Spleen (tissue), 11 donors: ENCODE measurements around the gene SEPTIN5. TPM values are rescaled to one million over a fixed set of nuclear protein-coding genes. Genes with fewer than 3 reads are reported as not detected.

Experiments used
- DNase-seq: peaks from one replicate; pipeline ENCODE4 v3.0.0-alpha.2; 2020
- H3K27ac ChIP-seq, 8 donors: fragments of 200-600 bp; sonication (generic) in 7 of 8; 1 replicate in 4 of 8; 2 replicates in 4 of 8; pipeline versions ENCODE4 v1.5.0 to v1.8.0; 2016 to 2021; ENCODE audit warnings: inconsistent platforms in 4 of 8, mild to moderate bottlenecking in 4 of 8, moderate library complexity in 1 of 8
- H3K27me3 ChIP-seq, 7 donors: fragments of 200-600 bp; sonication (generic) in 6 of 7; replicated peaks in 1 of 7; 1 replicate in 4 of 7; 2 replicates in 3 of 7; pipeline versions ENCODE4 v1.5.0 to v1.8.0; 2016 to 2021; ENCODE audit warnings: inconsistent platforms in 3 of 7, mild to moderate bottlenecking in 1 of 7
- H3K36me3 ChIP-seq, 6 donors: fragments of 200-600 bp; sonication (generic) in 5 of 6; 1 replicate in 4 of 6; 2 replicates in 2 of 6; pipeline versions ENCODE4 v1.5.0 to v1.8.0; 2016 to 2021; ENCODE audit warnings: inconsistent platforms in 2 of 6
- H3K4me1 ChIP-seq, 6 donors: fragments of 200-600 bp; sonication (generic) in 5 of 6; 1 replicate in 3 of 6; 2 replicates in 3 of 6; pipeline versions ENCODE4 v1.5.0 to v1.8.0; 2016 to 2021; ENCODE audit warnings: inconsistent platforms in 3 of 6
- H3K4me3 ChIP-seq, 8 donors: fragments of 200-600 bp; sonication (generic) in 7 of 8; 1 replicate in 4 of 8; 2 replicates in 4 of 8; pipeline versions ENCODE4 v1.5.0 to v1.8.0; 2016 to 2021; ENCODE audit warnings: inconsistent platforms in 4 of 8, mild to moderate bottlenecking in 4 of 8, moderate library complexity in 2 of 8
- H3K9me3 ChIP-seq, 8 donors: fragments of 200-600 bp; sonication (generic) in 7 of 8; 1 replicate in 4 of 8; 2 replicates in 4 of 8; pipeline versions ENCODE4 v1.5.0 to v1.8.0; 2016 to 2021; ENCODE audit warnings: inconsistent platforms in 4 of 8
- CTCF ChIP-seq, 11 experiments: fragments of 200-600 bp in 7 of 11; fragments of 450-650 bp in 4 of 11; sonication (generic) in 4 of 11; IDR thresholded peaks in 8 of 11; conservative IDR thresholded peaks in 3 of 11; 1 replicate in 7 of 11; 2 replicates in 4 of 11; pipeline versions ENCODE4 v1.4.0 to v1.8.0; 2016 to 2021; ENCODE audit warnings: antibody characterized with exemption in 11 of 11, inconsistent platforms in 4 of 11, mild to moderate bottlenecking in 1 of 11
- POLR2A ChIP-seq, 3 donors: fragments of 450-650 bp; IDR thresholded peaks; one replicate each; pipeline ENCODE4 v1.5.1; 2017; ENCODE audit warnings: antibody characterized with exemption in 3 of 3, mild to moderate bottlenecking in 1 of 3
- POLR2AphosphoS5 ChIP-seq, 3 donors: sonication (generic); formaldehyde crosslinking; IDR thresholded peaks; one replicate each; pipeline ENCODE4 v1.5.1; 2017; ENCODE audit warnings: antibody characterized with exemption in 3 of 3
- WGBS, 5 donors: extraction: QIAGEN DNeasy Blood & Tissue Kit in 3 of 5; methylation state at CpG; one replicate each; pipeline versions ENCODE4 v1.1.5 to v1.1.7; 2013 to 2018; 5-methylcytosine and 5-hydroxymethylcytosine counted together
- intact Hi-C: fragments of 100-400 bp; cut with DNase I; formaldehyde crosslinking; loops from one replicate; pipeline ENCODE4 v1.15.0; 2023; ENCODE audit warnings: low total_unique reads
- polyA plus RNA-seq, 3 donors: library from polyadenylated mRNA; stranded (reverse); fragments of 200-250 nt; gene quantifications; one replicate each; pipeline ENCODE4 v1.2.1, GENCODE V29; 2013
- total RNA-seq, 7 donors: library from RNA; depleted of rRNA in 3 of 7; stranded (reverse); fragments of >200 nt in 3 of 7; fragmentation: NEBNext Ultra II Directional in 4 of 7; extraction: Animal tissue kit (Norgen Biotek cat#: 25700) in 4 of 7; gene quantifications; one replicate each; pipeline versions ENCODE4 v1.1.0 to v1.2.1, GENCODE V29; 2016 to 2021
- donor health status: healthy with polysubstance abuse.
- donor health status: DM: no; HTN: no; CAD: no; lungs with moderate emphysema.
- donor health status: DM: no; HTN: no; CAD: no.
- donor health status: Bipolar disorder and iron deficiency.
- donor health status: healthy.
- donor health status: DM: no; HTN: no; CAD: no.
- donor health status: DM: yes; HTN: yes; CAD: no.

Gene SEPTIN5
- total and polyA plus RNA-seq, 10 donors, result 4.0 to 19.2 (median 11.8) TPM

DNA sequence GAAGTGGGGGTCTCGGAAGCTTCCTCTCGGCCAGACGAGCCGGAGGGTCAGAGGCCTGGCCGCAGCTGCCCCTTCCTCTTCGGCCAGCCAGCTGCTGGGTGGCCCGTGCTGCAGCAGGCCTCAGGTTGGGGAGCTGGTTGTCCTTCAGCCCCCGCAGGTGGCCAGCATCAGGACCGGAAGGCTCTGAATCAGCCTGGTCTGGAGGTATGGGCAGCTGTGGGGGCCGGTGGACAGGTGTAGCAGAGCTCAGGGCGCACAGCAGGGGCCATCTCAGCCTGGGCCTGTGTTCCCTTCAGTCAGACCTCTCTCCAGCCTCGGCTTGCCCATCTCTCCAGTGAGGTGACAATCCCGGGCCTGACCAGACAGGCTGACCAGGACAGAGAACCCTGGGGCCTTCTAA lies 32.4 kb downstream of the SEPTIN5 start:
- 75 to 88% (median 85%) methylated on average over 10 to 13 of the region's 13 CpGs for WGBS, 5 donors
- Histone ChIP-seq H3K4me1 (peaks cover 0 to 15% (median 6%) of the 10 kb centered on the region in 6 donors), H3K27me3 (peaks cover 0 to 26% (median 0%) of the 10 kb centered on the region in 7 donors), H3K27ac (no peak overlapping the region), H3K4me3 (no peak overlapping the region), H3K36me3 (no peaks in the 10 kb centered on the region), H3K9me3 (no peaks in the 10 kb centered on the region)
- intact Hi-C loops, result no loop called here
- no peak for DNase-seq
- no peak for TF ChIP-seq CTCF (IDR thresholded peaks at IDR 0.05 in 8 of 11, conservative IDR thresholded peaks at IDR 0.05 in 3 of 11)
- TF ChIP-seq POLR2AphosphoS5 (IDR thresholded peaks at IDR 0.05), result no peak
- no peak for TF ChIP-seq POLR2A (IDR thresholded peaks at IDR 0.05)

DNA sequence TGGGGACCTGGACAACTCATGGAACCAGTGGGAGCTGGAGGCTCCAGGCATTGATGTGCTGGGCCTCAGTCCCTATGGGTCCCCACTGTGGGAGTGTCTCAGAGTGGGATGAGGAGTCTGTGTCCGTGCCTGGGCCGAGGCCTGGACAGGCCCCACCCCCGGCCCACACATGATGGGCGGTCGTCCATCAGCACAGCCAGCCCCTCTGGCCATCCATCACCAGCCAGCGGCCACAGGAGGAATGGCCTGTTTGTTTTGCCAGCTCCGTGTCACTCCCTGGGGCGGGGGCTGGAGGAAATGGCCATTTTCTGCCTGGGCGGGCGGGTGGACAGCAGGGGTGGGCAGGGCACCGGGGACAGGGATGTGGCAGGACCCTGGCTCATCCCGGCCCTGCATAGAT lies 33.2 kb downstream of the SEPTIN5 start:
- Histone ChIP-seq H3K27me3 (peaks cover 0 to 34% (median 0%) of the 10 kb centered on the region in 7 donors), H3K27ac (no peak overlapping the region), H3K4me1 (peaks cover 0 to 15% (median 6%) of the 10 kb centered on the region in 6 donors), H3K9me3 (no peaks in the 10 kb centered on the region), H3K36me3 (no peaks in the 10 kb centered on the region), H3K4me3 (no peak overlapping the region)
- intact Hi-C loops, result no loop called here
- TF ChIP-seq POLR2A (IDR thresholded peaks at IDR 0.05) (no peak), POLR2AphosphoS5 (IDR thresholded peaks at IDR 0.05) (no peak), CTCF (IDR thresholded peaks at IDR 0.05 in 8 of 11, conservative IDR thresholded peaks at IDR 0.05 in 3 of 11) (no peak)
- DNase-seq, result no peak
- 77 to 91% (median 80%) methylated on average over 6 to 12 of the region's 12 CpGs for WGBS, 5 donors

GRCh38 chr22:19748139-19748538 lies 33.8 kb downstream of the SEPTIN5 start:
- intact Hi-C loops, result no loop called here
- H3K4me3 ChIP-seq, result no peak overlapping the region
- TF ChIP-seq POLR2AphosphoS5 (IDR thresholded peaks at IDR 0.05) (no peak), POLR2A (IDR thresholded peaks at IDR 0.05) (no peak), CTCF (IDR thresholded peaks at IDR 0.05 in 8 of 11, conservative IDR thresholded peaks at IDR 0.05 in 3 of 11) (no peak)
- no peak for DNase-seq
- H3K9me3 ChIP-seq, result no peaks in the 10 kb centered on the region
- H3K27me3 ChIP-seq, result peaks cover 0 to 40% (median 4%) of the 10 kb centered on the region in 7 donors
- H3K4me1 ChIP-seq, result peaks cover 0 to 15% (median 6%) of the 10 kb centered on the region in 6 donors
- H3K27ac ChIP-seq, result no peak overlapping the region
- WGBS, 5 donors, result 71 to 92% (median 76%) methylated on average over 3 to 4 of the region's 4 CpGs
- H3K36me3 ChIP-seq, result no peaks in the 10 kb centered on the region

DNA sequence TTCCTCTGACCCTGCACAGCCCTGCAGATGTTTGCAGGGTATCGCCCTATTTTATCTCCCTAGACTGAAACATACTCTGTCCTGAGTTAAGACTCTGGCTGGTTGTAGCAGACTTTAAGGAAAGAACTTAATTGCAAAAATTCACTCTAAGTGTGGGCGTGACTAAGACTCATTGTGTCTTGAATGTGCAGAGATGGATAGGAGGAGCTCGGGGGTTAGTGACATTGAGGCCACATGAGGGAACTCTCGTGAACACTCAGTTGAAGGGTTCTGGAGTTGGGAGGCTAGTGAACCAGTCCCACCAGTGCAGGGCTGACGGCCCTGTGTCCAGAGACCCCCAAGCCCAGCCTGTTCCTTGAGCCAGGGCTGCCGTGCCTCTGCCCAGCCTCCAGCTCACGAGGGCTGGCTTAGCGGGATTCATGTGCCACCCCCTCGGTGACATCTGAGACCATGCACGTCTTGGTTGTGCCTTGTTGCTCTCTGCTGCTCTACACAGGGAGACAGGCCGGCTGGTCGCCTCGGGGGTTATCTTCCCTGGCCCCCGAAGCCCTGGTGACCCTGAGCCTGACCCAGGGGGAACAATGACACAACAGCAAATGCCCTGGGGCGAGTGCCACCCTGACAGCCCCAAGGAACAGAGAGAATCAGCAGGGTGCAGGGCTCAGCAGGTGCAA lies 34.8 kb downstream of the SEPTIN5 start:
- Histone ChIP-seq H3K4me1 (peaks cover 0 to 15% (median 6%) of the 10 kb centered on the region in 6 donors), H3K27me3 (peaks cover 0 to 50% (median 14%) of the 10 kb centered on the region in 7 donors), H3K9me3 (no peaks in the 10 kb centered on the region), H3K27ac (no peak overlapping the region), H3K36me3 (no peaks in the 10 kb centered on the region), H3K4me3 (no peak overlapping the region)
- no peak for TF ChIP-seq POLR2A (IDR thresholded peaks at IDR 0.05)
- TF ChIP-seq CTCF (IDR thresholded peaks at IDR 0.05 in 8 of 11, conservative IDR thresholded peaks at IDR 0.05 in 3 of 11), result no peak
- TF ChIP-seq POLR2AphosphoS5 (IDR thresholded peaks at IDR 0.05), result no peak
- intact Hi-C loops, result no loop called here
- 78 to 88% (median 79%) methylated on average over 6 to 15 of the region's 15 CpGs for WGBS, 5 donors
- no peak for DNase-seq
